Measurements from ENCODE around the gene CXCL5. TPM values are rescaled to one million over a fixed set of nuclear protein-coding genes. Genes with fewer than 3 reads are reported as not detected.

CXCL5 gene
- total RNA-seq, 1 experiment from 2014 or later = 0.10 TPM

DNA sequence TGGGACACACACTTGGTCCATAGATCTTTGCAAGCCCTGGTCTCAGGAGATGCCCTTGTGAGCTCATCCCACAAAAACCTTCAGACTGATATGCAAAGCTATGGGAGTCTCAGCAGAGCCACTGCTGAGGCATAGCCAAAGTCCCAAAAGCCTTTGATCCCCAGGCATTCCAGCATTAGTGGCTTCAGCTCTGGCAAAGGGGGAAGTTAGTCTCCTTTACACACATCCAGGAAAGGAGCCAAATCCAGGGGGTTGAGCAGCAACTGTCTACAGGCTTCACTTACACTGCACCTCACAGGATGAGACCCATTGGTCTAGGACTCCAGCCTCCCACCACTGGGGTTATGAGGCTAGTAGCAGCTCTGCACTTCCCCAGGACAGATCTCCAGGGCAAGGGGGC lies 30.6 kb downstream of the CXCL5 start:
- H3K9me3 ChIP-seq (ENCODE audit: control insufficient read depth, insufficient read depth, low read depth, low read length) = no peaks in the 10 kb centered on the region
- H3K27ac ChIP-seq (ENCODE audit: low read length) = no peak overlapping the region
- BruUV-seq (replicated peaks) = no TSS peak
- no peaks in the 10 kb centered on the region for H3K27me3 ChIP-seq (ENCODE audit: control insufficient read depth, insufficient read depth, low read length)
- in situ Hi-C loops (cut with HindIII; ENCODE audit: low pct_unique_long_range_greater_than_20kb, low sequenced_read_pairs) = no loop called here
- intact Hi-C loops (cut with micrococcal nuclease; ENCODE audit: unreplicated experiment) = no loop called here
- DNase-seq (ENCODE audit: low read depth, low spot score) (no peak), ATAC-seq (no peak)
- TF ChIP-seq, protein P1, sequence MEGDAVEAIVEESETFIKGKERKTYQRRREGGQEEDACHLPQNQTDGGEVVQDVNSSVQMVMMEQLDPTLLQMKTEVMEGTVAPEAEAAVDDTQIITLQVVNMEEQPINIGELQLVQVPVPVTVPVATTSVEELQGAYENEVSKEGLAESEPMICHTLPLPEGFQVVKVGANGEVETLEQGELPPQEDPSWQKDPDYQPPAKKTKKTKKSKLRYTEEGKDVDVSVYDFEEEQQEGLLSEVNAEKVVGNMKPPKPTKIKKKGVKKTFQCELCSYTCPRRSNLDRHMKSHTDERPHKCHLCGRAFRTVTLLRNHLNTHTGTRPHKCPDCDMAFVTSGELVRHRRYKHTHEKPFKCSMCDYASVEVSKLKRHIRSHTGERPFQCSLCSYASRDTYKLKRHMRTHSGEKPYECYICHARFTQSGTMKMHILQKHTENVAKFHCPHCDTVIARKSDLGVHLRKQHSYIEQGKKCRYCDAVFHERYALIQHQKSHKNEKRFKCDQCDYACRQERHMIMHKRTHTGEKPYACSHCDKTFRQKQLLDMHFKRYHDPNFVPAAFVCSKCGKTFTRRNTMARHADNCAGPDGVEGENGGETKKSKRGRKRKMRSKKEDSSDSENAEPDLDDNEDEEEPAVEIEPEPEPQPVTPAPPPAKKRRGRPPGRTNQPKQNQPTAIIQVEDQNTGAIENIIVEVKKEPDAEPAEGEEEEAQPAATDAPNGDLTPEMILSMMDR (IDR thresholded peaks at IDR 0.05) = no peak
- TF ChIP-seq, protein P2, sequence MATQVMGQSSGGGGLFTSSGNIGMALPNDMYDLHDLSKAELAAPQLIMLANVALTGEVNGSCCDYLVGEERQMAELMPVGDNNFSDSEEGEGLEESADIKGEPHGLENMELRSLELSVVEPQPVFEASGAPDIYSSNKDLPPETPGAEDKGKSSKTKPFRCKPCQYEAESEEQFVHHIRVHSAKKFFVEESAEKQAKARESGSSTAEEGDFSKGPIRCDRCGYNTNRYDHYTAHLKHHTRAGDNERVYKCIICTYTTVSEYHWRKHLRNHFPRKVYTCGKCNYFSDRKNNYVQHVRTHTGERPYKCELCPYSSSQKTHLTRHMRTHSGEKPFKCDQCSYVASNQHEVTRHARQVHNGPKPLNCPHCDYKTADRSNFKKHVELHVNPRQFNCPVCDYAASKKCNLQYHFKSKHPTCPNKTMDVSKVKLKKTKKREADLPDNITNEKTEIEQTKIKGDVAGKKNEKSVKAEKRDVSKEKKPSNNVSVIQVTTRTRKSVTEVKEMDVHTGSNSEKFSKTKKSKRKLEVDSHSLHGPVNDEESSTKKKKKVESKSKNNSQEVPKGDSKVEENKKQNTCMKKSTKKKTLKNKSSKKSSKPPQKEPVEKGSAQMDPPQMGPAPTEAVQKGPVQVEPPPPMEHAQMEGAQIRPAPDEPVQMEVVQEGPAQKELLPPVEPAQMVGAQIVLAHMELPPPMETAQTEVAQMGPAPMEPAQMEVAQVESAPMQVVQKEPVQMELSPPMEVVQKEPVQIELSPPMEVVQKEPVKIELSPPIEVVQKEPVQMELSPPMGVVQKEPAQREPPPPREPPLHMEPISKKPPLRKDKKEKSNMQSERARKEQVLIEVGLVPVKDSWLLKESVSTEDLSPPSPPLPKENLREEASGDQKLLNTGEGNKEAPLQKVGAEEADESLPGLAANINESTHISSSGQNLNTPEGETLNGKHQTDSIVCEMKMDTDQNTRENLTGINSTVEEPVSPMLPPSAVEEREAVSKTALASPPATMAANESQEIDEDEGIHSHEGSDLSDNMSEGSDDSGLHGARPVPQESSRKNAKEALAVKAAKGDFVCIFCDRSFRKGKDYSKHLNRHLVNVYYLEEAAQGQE (IDR thresholded peaks at IDR 0.05; ENCODE audit: insufficient read depth in 1 of 2, low read depth in 2 of 2, low read length in 1 of 2) = no peak
- TF ChIP-seq TCF7L2 (IDR thresholded peaks at IDR 0.05; ENCODE audit: low read depth, low read length) = no peak
- TF ChIP-seq SIN3A (IDR thresholded peaks at IDR 0.05; ENCODE audit: borderline replicate concordance, insufficient read depth, low read depth, low read length) = no peak
- no peak for TF ChIP-seq POLR2AphosphoS5 (IDR thresholded peaks at IDR 0.05; ENCODE audit: low read depth, low read length)
- H3K4me3 ChIP-seq (ENCODE audit: low read depth in 2 of 2, low read length in 2 of 2) = no peak overlapping the region
- no peaks in the 10 kb centered on the region for H3K4me1 ChIP-seq (ENCODE audit: control insufficient read depth, insufficient read depth, low read length)
- CTCF ChIA-PET = no interaction called here
- POLR2A ChIA-PET = interaction anchor here (0.6 to 0.7 kb wide), 2 partner anchors 457 to 1547 kb away, joined by 3 to 5 read pairs; no protein-coding TSS in a partner anchor
- no peaks in the 10 kb centered on the region for H3K36me3 ChIP-seq (ENCODE audit: control insufficient read depth, insufficient read depth, low read length)

DNA sequence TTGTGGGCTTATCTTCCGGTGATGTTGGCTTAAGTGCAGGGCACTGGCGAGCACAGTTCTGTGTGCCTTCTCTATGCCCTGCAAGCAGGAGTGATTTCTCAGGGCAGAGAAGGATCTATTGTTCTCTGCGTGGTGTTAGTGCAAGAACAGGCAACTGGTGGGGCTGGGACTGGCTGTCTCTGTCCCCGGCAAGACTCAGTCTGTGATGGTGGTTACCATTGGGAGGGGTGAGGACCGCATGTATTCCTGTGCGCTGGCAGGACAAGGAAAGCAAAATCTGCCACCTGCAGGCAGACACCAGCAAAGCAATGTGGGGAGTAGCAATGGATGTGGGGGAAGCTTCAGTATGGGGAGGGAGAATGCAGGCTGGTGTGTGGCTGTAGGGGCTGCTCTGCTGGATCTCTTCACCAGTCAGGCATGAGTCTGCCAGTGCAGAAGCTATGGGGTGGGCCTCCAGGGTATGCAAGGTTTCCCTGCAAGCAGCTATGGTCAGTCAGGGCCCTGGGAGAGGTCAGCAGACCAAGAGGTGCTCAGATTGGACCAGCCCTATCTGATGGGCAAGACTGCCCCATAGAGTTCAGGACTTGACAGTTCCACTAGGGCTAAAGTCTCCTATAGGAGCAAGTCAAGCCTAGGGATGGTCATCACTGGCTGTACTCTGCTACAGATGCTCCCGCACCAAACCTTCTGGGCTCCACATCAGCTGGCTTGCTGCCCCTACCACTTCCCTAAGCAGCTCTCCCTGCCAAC lies 33.4 kb downstream of the CXCL5 start:
- ATAC-seq = no peak
- no peak for DNase-seq (ENCODE audit: low read depth, low spot score)
- no peaks in the 10 kb centered on the region for H3K27me3 ChIP-seq (ENCODE audit: control insufficient read depth, insufficient read depth, low read length)
- TF ChIP-seq POLR2AphosphoS5 (IDR thresholded peaks at IDR 0.05; ENCODE audit: low read depth, low read length) (no peak), SIN3A (IDR thresholded peaks at IDR 0.05; ENCODE audit: borderline replicate concordance, insufficient read depth, low read depth, low read length) (no peak), TCF7L2 (IDR thresholded peaks at IDR 0.05; ENCODE audit: low read depth, low read length) (no peak)
- TF ChIP-seq, protein P1 (IDR thresholded peaks at IDR 0.05) = peak; percentile 21
- no peaks in the 10 kb centered on the region for H3K9me3 ChIP-seq (ENCODE audit: control insufficient read depth, insufficient read depth, low read depth, low read length)
- intact Hi-C loops (cut with micrococcal nuclease; ENCODE audit: unreplicated experiment) (no loop called here), in situ Hi-C loops (cut with HindIII; ENCODE audit: low pct_unique_long_range_greater_than_20kb, low sequenced_read_pairs) (no loop called here)
- ChIA-PET POLR2A (no interaction called here), CTCF (no interaction called here)
- H3K4me1 ChIP-seq (ENCODE audit: control insufficient read depth, insufficient read depth, low read length) = no peaks in the 10 kb centered on the region
- H3K27ac ChIP-seq (ENCODE audit: low read length) = no peak overlapping the region
- no TSS peak for BruUV-seq (replicated peaks)
- H3K4me3 ChIP-seq (ENCODE audit: low read depth in 2 of 2, low read length in 2 of 2) = no peak overlapping the region
- H3K36me3 ChIP-seq (ENCODE audit: control insufficient read depth, insufficient read depth, low read length) = no peaks in the 10 kb centered on the region

Data from Panc1 (cell line).